ENCODE measurements around the gene CCND2.
A peak's percentile ranks its signal among the peaks of the same experiment; 100 is the strongest.
"Not testable (repeated sequence)": the region's sequence is repeated elsewhere in the genome, so short reads cannot be mapped to it uniquely, and the experiment has no call there.

Gene CCND2

GRCh38 chr12:4273652-4274395 is at the start of gene CCND2:
Gene CCND2, plus strand, starts transcription at chr12:4273762. Its CDS starts 279 bp downstream, at chr12:4274041.
- DNase-seq: peak; percentile 78

- DNase-seq: no peak
Observed at GRCh38 chr12:4224206-4224889, 49.2 kb upstream of the CCND2 start.

DNA sequence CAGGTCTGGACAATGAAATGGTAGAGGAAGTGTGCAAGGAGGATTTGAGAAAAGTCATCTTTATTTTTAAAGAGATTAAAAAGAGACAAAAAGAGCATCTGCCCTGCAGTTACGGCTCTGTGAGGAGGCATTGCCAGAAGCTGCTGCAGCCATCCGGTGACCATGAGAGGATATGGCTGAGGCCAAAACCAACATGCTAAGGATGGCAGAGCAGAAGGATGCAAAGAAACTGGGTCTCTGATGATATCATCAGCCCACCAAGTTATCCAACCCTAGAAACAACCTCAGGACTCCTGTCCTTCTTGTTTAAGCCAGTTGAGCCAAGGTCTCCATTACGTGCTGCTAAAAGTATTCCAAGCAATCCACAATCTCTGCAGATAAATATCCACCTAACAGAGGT is 48.0 kb upstream of the CCND2 start:
- no peak for DNase-seq

DNA sequence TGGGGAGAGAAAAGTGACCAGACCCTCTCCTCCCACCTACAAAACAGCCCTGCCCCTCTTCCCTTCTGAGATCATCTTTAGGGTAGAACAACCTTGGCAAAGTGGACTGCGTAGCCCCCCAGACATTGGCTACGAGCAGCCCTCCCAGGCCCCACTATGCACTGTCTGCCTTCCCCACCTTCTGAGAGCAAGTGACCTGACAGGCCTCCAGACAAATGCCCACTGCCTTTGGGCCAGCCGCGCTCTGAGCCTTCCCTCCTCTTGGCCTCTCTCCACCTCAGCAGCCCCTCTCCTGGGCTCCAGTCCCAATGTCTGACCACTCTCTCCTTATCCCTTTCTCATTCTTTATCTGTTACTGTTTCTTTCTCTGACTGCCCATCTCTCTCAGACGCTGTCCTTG is 46.5 kb upstream of the CCND2 start:
- DNase-seq: no peak

GRCh38 chr12:4228122-4228580 is 45.4 kb upstream of the CCND2 start:
- no peak for DNase-seq

DNA sequence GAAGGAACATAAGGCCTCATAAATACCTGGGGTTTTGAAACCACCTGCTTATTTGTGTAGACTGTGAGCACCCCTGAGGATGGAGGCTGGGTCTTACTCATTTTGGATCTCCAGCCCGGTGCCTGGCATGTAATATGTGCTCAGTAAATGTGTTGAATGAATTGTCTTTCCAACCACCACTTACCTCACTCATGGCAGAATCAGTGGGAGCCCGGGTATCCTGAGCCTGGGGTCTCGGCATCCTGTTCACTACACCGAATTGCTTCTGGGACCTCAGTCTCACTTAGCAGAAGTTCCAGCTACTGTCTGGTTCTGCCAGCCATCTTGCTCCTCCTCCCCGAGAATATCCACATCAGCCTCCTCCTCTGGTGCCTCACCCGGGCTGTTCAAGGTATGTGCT is 43.0 kb upstream of the CCND2 start:
- no peak for DNase-seq

- no peak for DNase-seq
Observed at GRCh38 chr12:4238577-4238976, 35.0 kb upstream of the CCND2 start.

DNA sequence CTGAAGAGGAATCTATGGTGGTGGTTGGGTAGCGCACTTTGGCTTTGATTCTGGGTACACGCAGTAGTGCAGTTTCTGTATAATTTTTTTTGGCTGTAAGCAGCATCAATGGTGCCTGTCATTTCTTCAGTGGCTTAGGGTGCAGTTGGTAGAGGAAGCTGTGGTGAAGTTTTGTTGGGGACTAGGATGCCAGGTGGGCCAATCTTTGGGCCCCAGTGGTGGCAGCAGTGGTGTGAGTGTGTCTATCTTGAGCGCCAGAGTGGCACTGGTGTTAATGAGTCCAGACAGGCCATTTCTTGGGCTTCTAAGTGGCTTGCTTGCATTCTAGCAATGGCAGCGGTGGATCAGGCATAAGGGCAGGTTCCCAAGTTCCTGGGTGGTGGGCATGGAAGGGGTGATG is 33.8 kb upstream of the CCND2 start:
- no peak for DNase-seq

- no peak for DNase-seq
Observed at GRCh38 chr12:4240161-4240783, 33.3 kb upstream of the CCND2 start.

- no peak for DNase-seq
Observed at GRCh38 chr12:4240981-4241380, 32.6 kb upstream of the CCND2 start.

GRCh38 chr12:4241592-4241991 is 32.0 kb upstream of the CCND2 start:
- DNase-seq: no peak

GRCh38 chr12:4242595-4242994 is 31.0 kb upstream of the CCND2 start:
- DNase-seq: no peak

DNA sequence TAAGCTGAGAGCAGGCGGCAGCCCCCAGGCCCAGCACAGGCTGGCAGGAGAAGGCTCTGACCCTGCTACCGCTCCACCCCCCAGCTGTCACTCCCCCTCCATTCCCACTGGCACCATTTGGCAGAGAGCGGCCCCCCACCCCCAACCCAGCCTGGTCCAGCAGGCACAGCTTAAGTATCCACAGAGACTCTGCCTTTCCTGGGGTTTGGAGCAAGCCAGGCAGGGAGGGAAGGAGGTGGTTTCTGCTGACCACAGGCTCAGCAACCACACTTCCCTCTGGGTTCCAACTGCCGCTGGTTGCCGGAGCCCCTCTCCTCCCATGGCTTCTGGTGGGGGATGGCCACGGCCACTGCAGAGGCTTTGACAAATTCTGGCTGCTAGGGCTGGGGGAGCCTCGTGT is 30.5 kb upstream of the CCND2 start:
- DNase-seq: no peak

- not testable (repeated sequence) for DNase-seq
Observed at GRCh38 chr12:4243491-4244100, 30.0 kb upstream of the CCND2 start.

DNA sequence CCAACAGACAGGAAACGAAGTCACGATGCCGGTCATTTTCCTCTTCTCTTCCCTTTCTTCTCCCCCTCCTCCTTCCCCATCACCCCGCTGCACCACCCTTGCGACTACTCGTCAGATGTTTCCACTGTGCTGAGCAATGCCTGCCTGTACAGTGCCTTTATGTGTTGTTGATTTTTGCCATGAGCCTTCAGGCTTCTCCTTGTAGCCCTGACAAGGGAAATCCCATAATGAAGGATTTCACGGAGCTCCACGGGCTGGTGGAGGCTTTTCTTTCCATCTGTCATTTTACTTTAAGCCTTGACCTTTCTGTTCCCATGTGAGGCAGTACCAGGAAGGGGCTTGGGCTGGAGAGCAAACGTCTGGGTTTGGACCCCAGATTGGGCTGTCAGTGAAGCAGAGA is 28.7 kb upstream of the CCND2 start:
- DNase-seq: no peak

DNA sequence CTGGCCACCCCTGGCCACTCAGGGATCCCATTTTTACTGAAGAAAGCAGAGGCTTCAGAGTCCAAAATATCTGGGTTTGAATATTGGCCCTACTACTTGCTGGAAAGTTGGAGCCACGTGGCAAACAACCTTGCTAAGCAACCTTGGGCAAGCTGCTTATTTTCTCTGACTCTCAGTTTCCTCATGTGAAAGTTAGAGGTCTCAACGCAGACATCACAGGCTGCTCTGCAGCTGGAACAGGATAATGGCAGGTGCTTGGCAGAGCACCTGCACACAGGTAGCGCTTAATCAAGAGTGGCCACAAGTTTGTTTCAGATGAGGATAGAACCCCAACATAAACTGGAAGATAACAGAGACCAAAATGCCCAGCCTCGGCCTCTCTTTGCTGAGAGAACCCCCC is 28.1 kb upstream of the CCND2 start:
- DNase-seq: no peak

DNA sequence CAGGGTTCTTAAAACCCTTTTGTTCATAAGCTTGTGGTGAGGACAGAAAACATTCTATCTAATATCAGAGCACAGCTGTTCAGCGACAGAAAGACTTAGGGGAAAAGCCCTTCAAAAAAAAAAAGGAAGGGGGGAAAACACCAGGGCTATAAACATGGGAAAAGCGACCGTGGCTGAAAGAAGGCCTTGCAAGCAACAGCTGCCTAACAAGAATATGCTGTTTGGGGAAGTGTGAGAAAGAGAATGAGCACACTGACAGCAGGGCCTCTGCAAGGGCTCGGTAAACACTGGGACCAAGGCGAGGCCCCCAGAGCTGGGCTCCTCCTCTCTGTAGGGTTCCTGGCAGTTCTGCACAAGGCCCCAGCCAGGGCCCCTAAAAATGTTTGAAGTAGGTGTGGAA is 27.4 kb upstream of the CCND2 start:
- no peak for DNase-seq

GRCh38 chr12:4250691-4251090 is 22.9 kb upstream of the CCND2 start:
- DNase-seq: no peak

- DNase-seq: peak; percentile 26
Observed at GRCh38 chr12:4251216-4251891, 22.2 kb upstream of the CCND2 start.

GRCh38 chr12:4251967-4252366 is 21.6 kb upstream of the CCND2 start:
- DNase-seq: no peak

DNA sequence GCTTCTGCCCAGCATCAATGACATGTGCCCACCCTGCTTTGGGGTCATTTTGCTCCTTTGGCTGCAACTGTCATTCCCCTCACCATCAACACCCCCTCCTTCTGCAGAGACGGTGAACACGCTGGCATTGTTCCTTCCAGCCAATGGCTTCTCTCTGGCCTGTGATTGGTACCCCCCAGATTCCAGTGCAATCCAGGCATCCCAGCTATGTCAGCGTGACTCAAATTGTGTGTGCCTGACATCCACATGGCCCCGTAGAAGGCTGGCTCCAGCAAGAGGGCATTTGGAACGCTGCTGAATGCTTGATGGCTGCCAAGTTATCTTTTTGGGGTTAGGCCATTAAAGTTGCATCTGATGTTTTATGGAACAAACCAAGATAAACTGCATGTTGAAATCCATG is 21.0 kb upstream of the CCND2 start:
- no peak for DNase-seq

GRCh38 chr12:4256043-4256826 is 17.3 kb upstream of the CCND2 start:
- no peak for DNase-seq

Data from CD4-positive, alpha-beta T cell treated with Interleukin-6 for 4 hours (primary cell).